ENCODE data around the gene SDC4. TPM values are rescaled to one million over a fixed set of nuclear protein-coding genes. Genes with fewer than 3 reads are reported as not detected.

Gene SDC4
- total RNA-seq, 1 experiment from 2014 or later: 114 TPM

DNA sequence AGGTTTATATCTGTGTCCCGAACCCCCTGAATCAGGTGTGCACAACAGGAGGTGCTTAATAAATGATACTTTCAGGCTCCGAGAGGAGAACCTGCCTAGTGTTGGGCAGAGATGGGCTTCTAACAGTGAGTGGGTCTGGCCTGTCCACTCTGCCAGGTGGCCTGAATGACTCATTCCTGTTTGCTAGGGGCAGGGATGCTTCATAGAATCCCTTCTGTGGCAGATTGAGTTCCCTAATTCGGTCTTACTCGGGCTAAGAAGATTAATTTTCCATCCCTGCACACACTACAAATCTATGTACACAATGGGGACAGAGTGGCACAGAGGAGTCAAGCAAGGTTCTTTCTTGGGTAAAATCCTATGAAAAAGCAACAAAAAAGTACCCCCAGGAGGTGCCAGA lies 19.8 kb downstream of the SDC4 start:
- ChIA-PET CTCF (no interaction called here), POLR2A (ENCODE audit: unreplicated experiment) (no interaction called here)
- Histone ChIP-seq H3K9me3 (ENCODE audit: insufficient read depth, low read depth) (no peaks in the 10 kb centered on the region), H3K4me3 (no peak overlapping the region), H3K36me3 (ENCODE audit: low read depth) (peaks cover 37% of the 10 kb centered on the region), H3K4me2 (no peak overlapping the region), H2AFZ (no peak overlapping the region), H4K20me1 (ENCODE audit: insufficient read depth) (peaks cover 6% of the 10 kb centered on the region; the same call in 1 of the 2 replicates), H3K27me3 (ENCODE audit: insufficient read depth, low read depth) (no peaks in the 10 kb centered on the region), H3K27ac (no peak overlapping the region), H3K4me1 (replicated peaks; ENCODE audit: insufficient read depth) (peaks cover 13% of the 10 kb centered on the region), H3K9me2 (ENCODE audit: insufficient read depth) (no peaks in the 10 kb centered on the region), H3K79me2 (ENCODE audit: low read depth) (no peaks in the 10 kb centered on the region), H3F3A (ENCODE audit: insufficient read depth, low read depth) (peaks cover 41% of the 10 kb centered on the region)
- TF ChIP-seq, protein P1, sequence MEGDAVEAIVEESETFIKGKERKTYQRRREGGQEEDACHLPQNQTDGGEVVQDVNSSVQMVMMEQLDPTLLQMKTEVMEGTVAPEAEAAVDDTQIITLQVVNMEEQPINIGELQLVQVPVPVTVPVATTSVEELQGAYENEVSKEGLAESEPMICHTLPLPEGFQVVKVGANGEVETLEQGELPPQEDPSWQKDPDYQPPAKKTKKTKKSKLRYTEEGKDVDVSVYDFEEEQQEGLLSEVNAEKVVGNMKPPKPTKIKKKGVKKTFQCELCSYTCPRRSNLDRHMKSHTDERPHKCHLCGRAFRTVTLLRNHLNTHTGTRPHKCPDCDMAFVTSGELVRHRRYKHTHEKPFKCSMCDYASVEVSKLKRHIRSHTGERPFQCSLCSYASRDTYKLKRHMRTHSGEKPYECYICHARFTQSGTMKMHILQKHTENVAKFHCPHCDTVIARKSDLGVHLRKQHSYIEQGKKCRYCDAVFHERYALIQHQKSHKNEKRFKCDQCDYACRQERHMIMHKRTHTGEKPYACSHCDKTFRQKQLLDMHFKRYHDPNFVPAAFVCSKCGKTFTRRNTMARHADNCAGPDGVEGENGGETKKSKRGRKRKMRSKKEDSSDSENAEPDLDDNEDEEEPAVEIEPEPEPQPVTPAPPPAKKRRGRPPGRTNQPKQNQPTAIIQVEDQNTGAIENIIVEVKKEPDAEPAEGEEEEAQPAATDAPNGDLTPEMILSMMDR (conservative IDR thresholded peaks at IDR 0.05): no peak
- no peak for TF ChIP-seq EZH2 (IDR thresholded peaks at IDR 0.05; ENCODE audit: low read depth)
- intact Hi-C loops (cut with micrococcal nuclease; ENCODE audit: unreplicated experiment): loop anchor here (2.0 kb wide), 1 partner anchor 16 kb away; no protein-coding TSS in a partner anchor
- no TSS peak for BruUV-seq (replicated peaks)
- DNase-seq: no peak

DNA sequence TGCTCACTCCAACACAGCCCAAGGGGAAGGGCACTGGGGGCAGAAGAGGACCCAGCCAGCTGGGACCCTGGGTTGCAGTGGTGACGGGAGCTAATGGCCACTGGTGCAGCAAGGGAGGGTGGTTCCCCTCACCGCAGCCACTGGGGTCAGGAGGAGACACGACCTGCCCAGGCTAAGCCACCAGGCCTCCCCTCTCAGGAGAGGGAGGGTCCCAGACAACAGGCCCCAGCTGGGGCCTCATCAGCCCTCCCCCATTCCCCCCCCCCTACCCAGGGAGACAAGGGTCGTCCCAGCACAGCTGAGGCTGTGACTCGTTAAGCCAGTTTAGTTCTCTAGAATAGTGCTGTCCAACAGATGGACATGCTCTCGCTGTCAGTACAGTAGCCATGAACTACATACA lies 22.9 kb downstream of the SDC4 start:
- no peak overlapping the region for H3K4me2 ChIP-seq
- H3K79me2 ChIP-seq (ENCODE audit: low read depth): no peaks in the 10 kb centered on the region
- intact Hi-C loops (cut with micrococcal nuclease; ENCODE audit: unreplicated experiment): no loop called here
- H2AFZ ChIP-seq: no peak overlapping the region
- CTCF ChIA-PET: interaction anchor here (1.3 kb wide), 1 partner anchor 38 kb away, joined by 4 read pairs; the partner anchor contains the start of gene SYS1
- no peak overlapping the region for H3K27ac ChIP-seq
- H3F3A ChIP-seq (ENCODE audit: insufficient read depth, low read depth): peaks cover 54% of the 10 kb centered on the region
- H3K27me3 ChIP-seq (ENCODE audit: insufficient read depth, low read depth): no peaks in the 10 kb centered on the region
- no peak overlapping the region for H3K4me3 ChIP-seq
- no peaks in the 10 kb centered on the region for H3K9me2 ChIP-seq (ENCODE audit: insufficient read depth)
- no peak for DNase-seq
- peaks cover 23% of the 10 kb centered on the region for H3K36me3 ChIP-seq (ENCODE audit: low read depth)
- TF ChIP-seq EZH2 (IDR thresholded peaks at IDR 0.05; ENCODE audit: low read depth): no peak
- TF ChIP-seq, protein P1 (conservative IDR thresholded peaks at IDR 0.05): no peak
- H3K9me3 ChIP-seq (ENCODE audit: insufficient read depth, low read depth): no peaks in the 10 kb centered on the region
- peaks cover 6% of the 10 kb centered on the region; the same call in 1 of the 2 replicates for H4K20me1 ChIP-seq (ENCODE audit: insufficient read depth)
- H3K4me1 ChIP-seq (replicated peaks; ENCODE audit: insufficient read depth): peaks cover 30% of the 10 kb centered on the region
- POLR2A ChIA-PET (ENCODE audit: unreplicated experiment): no interaction called here
- no TSS peak for BruUV-seq (replicated peaks)

DNA sequence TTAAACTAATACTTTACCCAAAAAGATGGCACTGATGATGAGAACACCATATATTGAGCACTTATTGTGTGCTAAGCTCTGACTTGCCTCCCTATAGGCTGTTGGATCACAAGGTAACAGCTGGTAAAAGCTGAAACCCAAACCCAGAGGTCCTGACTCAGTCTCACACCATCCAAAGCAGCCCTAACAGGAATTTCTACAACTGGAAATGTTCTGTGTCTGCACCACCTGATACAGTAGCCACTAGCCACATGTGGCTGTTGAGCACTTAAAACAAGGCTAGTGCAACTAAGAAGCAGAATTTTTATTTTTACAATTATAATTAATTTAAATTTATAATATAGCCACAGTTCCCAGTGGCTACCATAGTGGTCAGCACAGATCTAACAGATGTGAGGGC lies 24.5 kb downstream of the SDC4 start:
- BruUV-seq (replicated peaks): no TSS peak
- CTCF ChIA-PET: interaction anchor here (0.6 to 2.3 kb wide), 13 partner anchors 21 to 638 kb away, joined by 3 to 35 read pairs (median 5); partner anchors contain the start of gene SYS1
- Histone ChIP-seq H3F3A (ENCODE audit: insufficient read depth, low read depth) (peaks cover 47% of the 10 kb centered on the region), H3K9me2 (ENCODE audit: insufficient read depth) (no peaks in the 10 kb centered on the region), H2AFZ (no peak overlapping the region), H3K27me3 (ENCODE audit: insufficient read depth, low read depth) (no peaks in the 10 kb centered on the region), H3K27ac (no peak overlapping the region), H3K4me2 (no peak overlapping the region), H3K9me3 (ENCODE audit: insufficient read depth, low read depth) (no peaks in the 10 kb centered on the region), H3K4me3 (no peak overlapping the region), H4K20me1 (ENCODE audit: insufficient read depth) (peaks cover 6% of the 10 kb centered on the region; the same call in 1 of the 2 replicates), H3K79me2 (ENCODE audit: low read depth) (no peaks in the 10 kb centered on the region), H3K36me3 (ENCODE audit: low read depth) (peaks cover 12% of the 10 kb centered on the region; the same call in 1 of the 2 replicates), H3K4me1 (replicated peaks; ENCODE audit: insufficient read depth) (peaks cover 22% of the 10 kb centered on the region)
- POLR2A ChIA-PET (ENCODE audit: unreplicated experiment): interaction anchor here (0.5 to 1.3 kb wide), 4 partner anchors 21 to 47 kb away, joined by 4 to 6 read pairs (median 4); partner anchors contain the start of gene SYS1
- intact Hi-C loops (cut with micrococcal nuclease; ENCODE audit: unreplicated experiment): loop anchor here (1.0 to 5.0 kb wide), 5 partner anchors 25 to 448 kb away; partner anchors contain the start of genes PIGT and SDC4
- DNase-seq: no peak
- no peak for TF ChIP-seq EZH2 (IDR thresholded peaks at IDR 0.05; ENCODE audit: low read depth)
- TF ChIP-seq, protein P1 (conservative IDR thresholded peaks at IDR 0.05): no peak

Measured in PC-9 (cell line).